NCI-H2107 (cell line): ENCODE measurements around the gene ERMN.
"Not testable (repeated sequence)": the region's sequence is repeated elsewhere in the genome, so short reads cannot be mapped to it uniquely, and the experiment has no call there.

ENCODE experiments used
- DNase-seq: peaks from one replicate; lab custom pipeline; 2025; lab: John Stamatoyannopoulos, UW

ERMN gene, protein sequence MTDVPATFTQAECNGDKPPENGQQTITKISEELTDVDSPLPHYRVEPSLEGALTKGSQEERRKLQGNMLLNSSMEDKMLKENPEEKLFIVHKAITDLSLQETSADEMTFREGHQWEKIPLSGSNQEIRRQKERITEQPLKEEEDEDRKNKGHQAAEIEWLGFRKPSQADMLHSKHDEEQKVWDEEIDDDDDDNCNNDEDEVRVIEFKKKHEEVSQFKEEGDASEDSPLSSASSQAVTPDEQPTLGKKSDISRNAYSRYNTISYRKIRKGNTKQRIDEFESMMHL

DNA sequence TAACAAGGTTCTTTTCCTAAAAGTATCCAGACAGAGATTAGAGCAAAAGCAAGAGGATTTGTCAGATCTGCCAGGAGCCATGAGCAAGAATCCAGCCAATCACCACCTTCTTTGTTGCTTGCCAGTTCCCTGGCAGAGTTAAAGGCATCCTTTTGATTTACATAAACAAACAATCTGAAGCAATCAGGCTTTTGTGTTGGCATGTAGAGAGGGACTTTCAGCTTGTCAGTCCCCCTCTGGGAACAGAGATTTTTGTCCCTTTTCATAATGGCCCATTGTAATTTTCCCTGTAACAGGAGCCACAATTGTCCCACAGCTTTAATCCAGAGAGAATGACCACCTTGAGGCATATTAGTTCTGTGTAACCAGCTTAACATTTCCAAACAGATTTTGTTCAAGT, at the start of gene ERMN:
ERMN (minus strand) TSS at position 39 of the 400 bp plus-strand sequence. CDS start 182 bp downstream, outside the sequence.
- no peak for DNase-seq

DNA sequence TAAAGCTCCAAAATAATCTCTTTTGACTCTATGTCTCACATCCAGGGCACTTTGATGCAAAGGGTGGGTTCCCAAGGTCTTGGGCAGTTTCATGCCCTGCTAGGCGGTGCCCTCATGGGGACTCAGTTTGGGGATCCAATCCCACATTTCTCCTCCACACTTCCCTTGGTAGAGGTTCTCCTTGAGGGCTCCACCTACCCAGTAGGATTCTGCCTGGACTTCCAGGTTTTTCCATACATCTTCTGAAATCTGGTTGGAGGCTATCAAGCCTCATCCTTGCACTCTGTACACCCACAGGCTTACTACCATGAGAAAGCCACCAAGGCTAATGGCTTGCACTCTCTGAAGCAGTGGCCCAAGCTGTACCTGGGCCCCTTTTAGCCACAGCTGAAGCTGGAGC, 49.8 kb upstream of the ERMN start:
- DNase-seq = no peak

DNA sequence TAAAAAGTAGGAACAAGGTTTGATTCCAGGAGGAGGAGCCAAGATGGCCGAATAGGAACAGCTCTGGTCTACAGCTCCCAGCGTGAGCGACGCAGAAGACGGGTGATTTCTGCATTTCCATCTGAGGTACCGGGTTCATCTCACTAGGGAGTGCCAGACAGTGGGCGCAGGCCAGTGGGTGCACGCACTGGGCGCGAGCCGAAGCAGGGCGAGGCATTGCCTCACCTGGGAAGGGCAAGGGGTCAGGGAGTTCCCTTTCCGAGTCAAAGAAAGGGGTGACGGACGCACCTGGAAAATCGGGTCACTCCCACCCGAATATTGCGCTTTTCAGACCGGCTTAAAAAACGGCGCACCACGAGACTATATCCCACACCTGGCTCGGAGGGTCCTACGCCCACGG, 42.9 kb upstream of the ERMN start:
- DNase-seq = not testable (repeated sequence)

DNA sequence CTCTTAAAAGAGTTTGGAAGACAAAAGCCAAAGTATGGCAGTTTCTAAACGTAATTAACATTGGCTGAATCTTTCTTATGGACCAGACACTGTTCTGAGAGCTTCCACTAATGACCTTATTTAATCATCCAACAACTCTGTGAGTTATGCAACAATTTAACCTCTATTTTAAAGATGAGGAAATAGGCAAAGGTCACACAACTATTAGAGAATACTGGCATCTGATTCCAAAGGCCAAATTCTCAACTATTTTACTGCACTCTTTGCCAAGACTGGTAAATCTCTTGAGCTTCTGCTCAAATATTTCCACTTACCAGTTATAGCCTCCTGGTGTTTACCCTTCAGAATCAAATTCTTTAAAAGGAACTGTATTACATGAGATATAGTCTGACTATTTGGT, 42.1 kb upstream of the ERMN start:
- DNase-seq = no peak

DNA sequence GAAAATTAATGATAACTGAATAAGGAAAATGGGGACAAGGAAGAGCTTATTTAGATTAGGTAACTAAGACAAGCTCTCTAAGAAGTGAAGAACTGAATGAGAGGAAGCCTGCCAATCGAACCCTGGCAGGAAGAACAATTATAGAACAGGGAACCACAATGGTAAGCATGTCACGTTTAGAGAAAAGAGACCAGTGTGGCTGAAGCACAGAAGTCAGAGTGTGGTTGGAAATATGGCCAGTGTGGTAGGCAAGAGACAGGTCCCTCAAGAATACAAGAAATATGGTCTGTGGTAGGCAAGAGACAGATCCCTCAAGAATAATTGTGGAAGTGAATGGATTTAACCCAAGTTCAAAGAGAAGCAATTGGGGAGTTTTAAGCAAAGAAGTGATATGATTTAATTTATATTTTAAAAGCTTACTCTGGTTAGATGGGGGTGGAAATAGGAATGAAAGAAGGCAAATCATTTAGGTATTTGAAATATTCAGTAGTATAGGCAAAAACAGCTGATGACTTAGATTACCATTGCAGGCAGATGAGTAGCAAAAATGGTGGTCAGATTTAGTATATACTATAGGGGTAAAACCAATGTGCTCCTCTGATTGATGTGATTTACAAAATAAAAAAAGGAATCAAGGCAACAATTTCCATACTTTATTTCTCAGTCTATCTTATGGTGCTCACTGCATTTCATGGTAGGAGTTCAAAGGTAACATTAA, 38.8 kb upstream of the ERMN start:
- no peak for DNase-seq

DNA sequence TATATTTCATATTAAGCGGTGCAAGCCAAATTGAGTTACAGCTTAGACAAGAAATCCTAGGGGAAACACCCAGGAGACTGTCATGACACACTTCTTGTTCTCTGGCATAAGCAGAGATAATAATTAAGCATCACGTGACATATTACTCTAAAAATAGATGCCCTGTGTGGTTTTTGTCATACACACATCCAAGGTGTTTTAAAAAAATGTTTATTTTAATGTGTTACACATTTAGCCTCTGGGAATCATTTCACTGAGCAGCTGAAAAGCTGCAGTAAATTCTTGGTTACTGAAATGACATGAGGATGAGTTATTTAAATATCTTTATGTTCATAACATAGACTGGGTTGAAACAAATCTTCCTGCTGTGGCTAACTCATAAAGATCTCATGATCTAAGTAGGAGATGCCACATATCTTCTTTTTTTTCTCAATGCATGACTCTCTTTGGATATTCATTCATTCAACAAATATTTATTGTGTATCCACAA, 38.0 kb upstream of the ERMN start:
- DNase-seq = no peak

DNA sequence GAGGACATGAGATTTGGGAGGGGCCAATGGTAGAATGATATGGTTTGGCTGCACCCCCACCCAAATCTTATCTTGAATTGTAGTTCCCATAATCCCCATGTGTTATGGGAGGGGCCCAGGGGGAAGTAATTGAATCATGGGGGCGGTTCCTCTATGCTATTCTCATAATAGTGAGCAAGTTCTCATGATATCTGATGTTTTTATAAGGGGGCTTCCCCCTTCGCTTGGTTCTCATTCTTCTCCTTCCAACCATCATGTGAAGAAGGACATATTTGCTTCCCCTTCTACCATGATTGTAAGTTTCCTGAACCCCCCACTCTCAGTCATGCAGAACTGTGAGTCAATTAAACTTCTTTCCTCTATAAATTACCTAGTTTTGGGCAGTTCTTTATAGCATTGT, 37.0 kb upstream of the ERMN start:
- DNase-seq = no peak

DNA sequence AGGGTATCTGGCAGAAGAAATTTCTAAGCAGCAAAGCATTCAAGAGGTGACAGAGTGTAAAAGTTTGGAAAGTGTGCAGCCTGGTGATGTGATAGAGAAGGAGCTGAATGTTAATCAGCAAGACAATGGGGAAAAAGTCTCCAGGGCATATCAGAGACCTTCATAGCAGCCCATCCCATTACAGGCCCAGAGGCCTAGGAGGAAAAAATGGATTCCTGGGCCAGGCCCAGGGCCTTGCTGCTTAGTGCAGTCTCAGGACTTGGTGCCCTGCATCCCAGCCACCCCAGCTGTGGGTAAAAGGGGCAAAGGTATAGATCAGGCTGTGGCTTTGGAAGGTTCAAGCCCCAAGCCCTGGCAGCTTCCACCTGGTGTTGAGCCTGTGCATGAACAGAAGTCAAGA, 35.9 kb upstream of the ERMN start:
- DNase-seq = no peak

DNA sequence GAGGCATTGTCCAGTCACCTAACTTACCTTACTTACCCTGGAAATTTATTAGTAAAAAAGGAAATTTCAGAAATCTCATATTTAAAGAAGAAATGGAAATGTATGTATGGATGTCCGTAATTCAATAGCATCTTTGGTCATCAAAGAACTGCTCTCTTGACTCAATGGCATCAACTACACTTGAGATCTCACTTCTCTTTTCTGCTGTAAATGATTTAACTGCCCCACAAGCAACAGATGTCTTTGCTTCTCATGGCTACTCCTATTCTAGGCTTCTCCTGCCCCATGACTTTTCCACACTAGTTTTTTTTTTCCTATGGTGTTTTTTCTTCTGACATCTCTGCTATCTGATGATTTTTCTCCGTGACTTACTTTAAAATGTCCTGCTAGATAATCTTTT, 34.0 kb upstream of the ERMN start:
- DNase-seq = no peak

DNA sequence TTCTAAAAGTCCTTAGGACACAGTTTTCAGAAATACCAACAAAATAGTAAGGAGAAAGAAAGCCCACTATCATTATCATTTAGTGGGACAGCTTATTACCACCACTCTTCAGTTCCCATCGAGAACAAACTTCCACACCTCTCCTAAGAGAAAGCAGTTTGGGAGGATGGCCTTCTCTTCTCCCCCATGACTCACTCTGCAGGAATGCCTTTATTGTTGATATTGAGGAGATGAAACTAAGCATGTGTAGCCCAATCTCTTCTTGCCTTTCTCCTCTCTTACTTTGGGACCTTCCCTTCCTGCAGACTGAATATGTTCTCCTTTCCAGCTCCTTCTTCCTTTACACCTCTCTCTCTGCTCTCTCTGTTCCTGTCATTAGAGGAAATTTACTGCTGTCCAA, 30.0 kb upstream of the ERMN start:
- DNase-seq = no peak

DNA sequence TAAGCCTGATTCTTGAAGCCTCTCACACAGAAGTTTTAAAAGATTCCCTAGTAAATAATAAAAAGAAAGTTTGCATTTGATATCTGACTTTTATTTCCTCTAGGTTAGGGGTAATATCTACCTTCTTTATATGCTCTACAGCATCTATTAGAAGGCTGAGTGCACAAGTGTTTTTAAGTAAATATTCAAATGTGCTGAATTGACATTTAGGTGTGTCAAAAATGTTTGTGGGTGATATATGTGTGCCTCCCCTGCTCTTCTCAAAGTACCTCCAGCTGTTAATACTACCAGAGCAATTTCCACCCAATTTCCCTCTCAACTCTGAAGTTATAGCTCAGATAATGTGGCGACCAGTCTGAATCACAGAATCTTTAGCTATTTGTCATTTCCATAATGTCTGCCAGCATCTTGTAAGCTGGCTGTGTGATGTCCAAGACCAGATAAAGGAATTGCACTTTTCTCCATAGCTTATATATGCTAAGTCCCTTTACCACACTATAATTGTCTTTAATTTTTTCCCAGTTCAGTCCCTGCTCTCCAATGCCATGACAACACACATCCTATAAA, 24.4 kb upstream of the ERMN start:
- no peak for DNase-seq

DNA sequence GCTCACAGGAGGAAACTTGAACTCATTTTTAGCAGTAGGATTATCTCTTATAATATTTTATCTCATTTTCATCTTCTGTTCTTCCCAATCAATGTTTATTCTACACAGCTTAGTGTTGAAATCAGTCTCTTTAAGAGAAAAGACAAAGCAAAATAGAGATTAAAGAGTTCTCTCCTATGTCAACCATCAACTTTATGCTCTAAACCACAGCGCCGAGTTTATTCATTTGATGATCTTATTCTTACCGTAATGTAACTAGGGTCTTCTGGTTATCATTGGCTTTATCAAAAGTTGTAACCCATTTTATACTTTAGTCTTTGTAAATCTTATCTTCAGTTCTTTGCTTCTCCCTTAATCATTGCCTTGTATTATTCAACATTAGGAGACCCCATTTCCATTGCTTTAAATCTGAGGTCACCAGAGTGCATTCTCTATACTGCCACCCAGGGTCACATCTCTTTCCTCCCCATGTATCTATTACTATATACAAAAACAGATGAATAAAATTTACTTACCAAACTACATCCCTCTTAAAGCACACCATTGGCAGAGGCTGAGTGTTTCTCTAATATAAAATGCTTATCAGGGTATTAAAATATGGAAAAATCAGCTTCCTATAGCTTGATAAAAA, 22.8 kb upstream of the ERMN start:
- DNase-seq = no peak

DNA sequence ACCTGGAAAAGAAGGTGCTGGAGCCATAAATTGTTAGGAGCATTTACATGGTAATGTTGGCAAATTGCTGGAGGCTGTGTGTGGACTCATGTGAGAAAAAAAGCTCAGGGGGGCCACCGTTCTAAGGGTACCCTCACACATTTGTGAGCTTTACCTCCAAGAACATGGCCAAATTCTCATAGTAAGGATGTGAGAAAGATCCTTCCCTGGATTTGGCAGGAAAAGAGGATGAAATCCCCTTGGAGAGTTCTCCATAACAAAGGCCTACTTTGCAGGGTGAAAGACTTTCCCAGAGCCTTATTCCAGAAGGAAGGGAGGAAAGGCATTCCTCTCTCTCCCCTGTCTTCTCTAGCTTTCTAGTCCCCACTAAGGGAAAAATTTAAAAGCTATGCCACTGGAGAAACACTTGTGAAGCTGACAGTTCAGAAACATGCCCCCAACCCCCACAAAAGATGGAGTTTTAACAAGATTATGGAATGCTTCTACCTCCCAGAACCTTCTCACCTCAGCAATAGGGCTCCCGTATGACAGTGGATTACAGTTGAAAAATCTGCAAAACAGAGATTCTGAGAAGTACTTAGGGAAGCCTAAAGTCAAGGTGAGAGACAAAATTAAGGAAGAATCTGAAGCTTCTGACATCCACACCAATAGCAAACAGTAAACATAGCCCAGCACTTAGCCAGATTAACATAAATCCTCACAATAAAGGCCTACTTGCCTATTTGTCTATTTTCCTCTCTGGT, 20.2 kb upstream of the ERMN start:
- DNase-seq = no peak

DNA sequence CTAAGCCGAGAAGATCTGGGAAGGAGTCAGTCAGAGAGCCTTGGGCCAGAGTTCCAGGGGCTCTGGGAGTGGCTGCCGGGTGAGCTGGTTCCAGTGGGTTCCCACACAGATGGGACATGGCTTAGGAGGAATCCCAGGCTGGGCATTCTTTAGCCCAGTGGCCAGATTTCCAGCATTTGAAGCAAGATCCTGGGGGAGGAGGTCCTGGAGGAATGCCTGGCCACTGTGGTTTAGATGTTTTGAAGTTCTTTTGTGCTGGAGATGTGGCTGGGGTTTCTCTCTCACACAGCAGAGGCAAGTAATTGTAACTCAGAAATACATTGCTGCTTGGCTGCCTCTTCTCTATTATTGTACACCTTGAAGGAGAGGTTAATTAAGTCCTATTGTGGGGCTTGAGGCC, 15.8 kb upstream of the ERMN start:
- not testable (repeated sequence) for DNase-seq

DNA sequence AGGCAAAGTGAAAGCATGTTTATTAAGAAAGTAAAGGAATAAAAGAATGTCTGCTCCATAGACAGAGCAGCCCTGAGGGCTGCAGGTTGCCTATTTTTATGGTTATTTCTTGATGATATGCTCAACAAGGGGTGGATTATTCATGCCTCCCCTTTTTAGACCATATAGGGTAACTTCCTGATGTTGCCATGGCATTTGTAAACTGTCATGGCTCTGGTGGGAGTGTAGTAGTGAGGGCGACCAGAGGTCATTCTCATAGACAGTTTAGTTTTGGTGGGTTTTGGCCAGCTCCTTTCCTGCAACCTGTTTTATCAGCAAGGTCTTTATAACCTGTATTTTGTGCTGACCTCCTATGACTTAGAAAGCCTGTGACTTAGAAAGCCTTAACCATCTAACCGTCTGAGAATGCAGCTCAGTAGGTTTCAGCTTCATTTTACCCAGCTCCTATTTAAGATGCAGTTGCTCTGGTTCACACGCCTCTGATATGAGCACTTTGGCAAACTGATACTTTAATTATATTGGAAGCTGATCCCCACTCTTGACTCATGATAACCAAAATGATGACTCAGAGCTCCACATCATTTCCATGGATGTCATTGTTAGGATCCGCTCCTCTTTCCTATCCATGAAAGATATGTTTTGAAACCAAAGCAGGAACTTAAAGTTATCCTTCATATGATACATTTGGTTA, 14.5 kb upstream of the ERMN start:
- no peak for DNase-seq

DNA sequence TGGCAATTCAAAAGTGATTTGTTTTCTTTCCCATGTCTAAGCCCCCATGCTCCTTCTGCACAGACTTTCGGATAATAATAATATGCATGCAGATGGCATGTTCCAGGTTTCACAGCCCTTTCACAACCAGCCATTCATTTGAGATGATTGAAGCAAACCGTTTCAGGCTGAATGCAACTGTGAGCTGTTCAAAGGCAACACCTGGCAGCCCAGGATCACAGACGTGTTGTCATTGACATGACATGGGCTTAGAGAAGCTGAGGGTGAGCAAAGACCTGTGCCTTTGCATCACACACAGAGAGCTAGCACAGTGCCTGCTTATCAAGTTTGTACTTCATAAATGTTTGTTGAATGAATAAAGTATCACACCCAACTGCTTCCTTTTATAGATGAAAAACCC, 12.4 kb upstream of the ERMN start:
- no peak for DNase-seq

DNA sequence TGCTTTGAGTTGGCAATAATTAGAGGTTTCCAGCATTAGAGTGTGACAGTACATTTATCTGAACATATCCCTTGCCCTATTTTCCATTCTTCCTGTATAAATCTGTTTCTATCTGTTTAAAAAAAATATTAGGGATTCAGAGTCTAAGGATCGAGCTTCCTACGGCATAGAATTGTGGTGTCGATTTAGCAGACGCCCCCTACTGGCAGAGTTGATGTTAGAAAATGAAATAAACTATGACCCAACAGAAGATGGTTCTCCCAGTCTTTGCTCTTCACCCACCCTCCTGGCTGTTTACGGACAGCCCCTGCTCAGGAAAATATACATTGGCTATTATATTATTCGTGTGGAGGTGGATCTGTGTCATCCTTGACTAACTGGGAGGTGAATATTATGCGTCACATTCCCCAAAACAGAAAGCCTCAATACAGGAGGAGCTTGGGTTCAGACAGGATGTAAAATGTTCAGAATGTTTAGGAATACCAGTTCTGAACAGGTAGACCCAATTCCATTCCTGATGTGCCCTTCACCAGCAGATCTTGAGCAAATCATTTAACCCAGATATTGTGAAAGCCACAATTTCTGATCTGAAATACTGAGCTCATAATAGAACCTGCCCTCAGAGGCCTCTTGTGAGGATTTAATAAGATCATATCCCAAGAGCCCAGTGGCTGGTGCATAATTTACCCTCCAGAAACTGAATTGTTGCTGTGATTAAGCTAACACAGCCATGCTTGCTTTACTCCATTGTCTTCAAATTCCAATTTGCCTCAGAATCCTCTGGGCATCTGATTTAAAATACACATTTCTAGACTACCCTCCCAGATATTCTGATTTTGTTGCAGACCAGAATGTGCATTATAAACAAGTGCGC, 10.8 kb upstream of the ERMN start:
- no peak for DNase-seq

DNA sequence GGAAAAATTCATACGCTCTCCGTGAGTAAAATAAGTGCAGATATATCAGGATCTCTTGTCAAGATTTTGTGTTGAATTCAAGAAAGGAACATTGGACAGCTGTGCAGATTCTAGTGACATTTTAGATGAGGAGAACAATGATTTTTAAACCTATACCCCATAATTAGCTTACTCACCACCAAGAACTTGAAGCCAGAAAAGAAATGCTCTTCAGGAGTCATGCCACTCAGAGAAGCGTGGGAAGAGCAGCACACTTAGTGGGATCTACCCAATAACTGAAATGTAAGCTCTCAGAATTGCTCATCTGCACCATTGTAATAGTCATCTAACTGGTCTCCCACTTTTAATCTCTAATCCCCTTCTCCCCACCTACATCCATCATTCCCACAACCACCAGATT, 9.2 kb upstream of the ERMN start:
- no peak for DNase-seq

DNA sequence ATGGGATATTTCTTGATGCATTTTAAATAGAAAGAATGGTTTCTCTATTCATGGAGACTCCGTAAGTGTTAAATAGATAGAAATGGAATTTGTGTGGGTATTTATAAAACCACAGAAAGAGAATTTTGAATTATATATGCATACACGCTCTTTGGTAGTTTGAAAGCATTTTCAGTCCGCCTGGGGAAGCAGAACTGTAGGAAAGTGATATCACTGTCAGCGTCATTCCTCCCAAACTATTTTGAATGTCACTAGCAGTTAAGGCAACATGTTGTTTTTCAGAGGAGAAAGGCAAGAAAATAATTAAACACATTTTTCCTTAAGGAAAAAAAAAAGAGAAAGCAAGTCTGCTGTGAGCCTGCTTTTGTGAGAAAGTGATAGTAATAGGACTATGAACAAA, 8.7 kb upstream of the ERMN start:
- no peak for DNase-seq

DNA sequence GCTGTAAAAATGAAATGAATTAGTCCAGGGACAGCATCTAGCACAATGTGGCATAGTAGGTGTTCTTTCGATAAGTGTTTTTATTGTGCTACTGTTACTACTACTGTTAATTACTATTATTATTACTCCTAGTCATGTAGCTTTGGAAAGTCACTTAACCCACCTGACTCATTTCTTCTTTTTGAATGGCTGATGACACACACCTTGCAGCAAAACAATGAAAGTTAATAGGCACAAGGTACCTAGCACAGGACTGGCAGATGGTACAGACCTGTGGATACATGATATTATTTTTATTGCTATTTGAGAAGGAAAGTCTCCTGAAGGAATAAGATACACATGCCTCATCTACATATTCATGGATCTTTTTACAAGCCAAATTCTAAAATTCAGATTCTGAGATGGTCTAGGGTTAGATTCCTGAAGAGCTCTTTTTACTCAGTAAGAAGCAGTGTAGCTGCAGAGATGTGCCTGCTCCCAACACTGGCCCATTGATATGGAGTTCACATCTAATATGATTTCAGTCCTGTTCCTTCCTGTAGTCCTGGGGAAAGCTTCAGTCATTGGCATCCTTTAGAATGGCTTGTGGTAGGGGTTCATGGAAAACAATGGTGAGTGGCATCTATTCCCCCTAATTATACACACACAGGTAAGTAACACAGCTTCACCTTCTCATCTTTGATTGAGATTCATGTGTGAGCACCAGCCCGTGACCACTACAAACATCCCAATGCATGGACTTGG, 7.9 kb upstream of the ERMN start:
- DNase-seq = no peak
